HCT116 (cell line): ENCODE results near the gene SPIC. TPM values are rescaled to one million over a fixed set of nuclear protein-coding genes. Genes with fewer than 3 reads are reported as not detected.

Experiments used
- ATAC-seq: fragments of 200-7000 bp; cut with Tn5 transposase; 2 replicates; pipeline ENCODE4 v1.9.1; 2020; ENCODE audit warnings: mild to moderate bottlenecking, moderate library complexity
- BruUV-seq: library from RNA; stranded (reverse); fragments of 400-500 nt; replicated peaks from 2 replicates; lab custom pipeline; 2021; lab: Mats Ljungman, UMichigan
- CTCF ChIA-PET: fragments of 300-600 bp; sonication (Branson Sonifier 250); formaldehyde crosslinking; loops from one replicate; lab custom pipeline; 2021; ENCODE audit warnings: antibody characterized with exemption; lab: Charles Lee
- POLR2A ChIA-PET: fragments of 300-600, 350-600 bp; sonication (Branson Sonifier 250); formaldehyde crosslinking; loops from one replicate; lab custom pipeline; 2021; ENCODE audit warnings: antibody characterized with exemption; lab: Charles Lee
- RAD21 ChIA-PET, 2 experiments: fragments of 300-600 bp; sonication (Branson Sonifier 250); formaldehyde crosslinking; loops; one replicate each; lab custom pipeline; 2023; ENCODE audit warnings: low total read pairs in 2 of 2; ENCODE audit not compliant: uncharacterized antibody in 2 of 2, unreplicated experiment in 2 of 2, low non-redundant PET in 1 of 2; lab: Charles Lee
- DNase-seq: peaks from one replicate; pipeline ENCODE4 v3.0.0-alpha.2; 2010; ENCODE audit warnings: low read depth, low spot score
- H2AFZ ChIP-seq: fragments of 200-600 bp; shearing (Covaris generic), sonication (generic); 2 replicates; pipeline ENCODE4 v1.6.1; 2017; ENCODE audit warnings: low read depth, mixed run types, mixed read lengths, antibody characterized with exemption, low read length; ENCODE audit not compliant: poor library complexity, severe bottlenecking
- H3K27ac ChIP-seq: 2 replicates; pipeline ENCODE4 v1.5.1; 2012; ENCODE audit warnings: low read depth, low read length
- H3K27me3 ChIP-seq: fragments of 200-600 bp; sonication (generic); 2 replicates; pipeline ENCODE4 v1.6.1; 2016; ENCODE audit warnings: mixed run types, low read length, mixed read lengths; ENCODE audit not compliant: insufficient read depth
- H3K36me3 ChIP-seq, 2 experiments: fragments of 200-500 bp in 1 of 2; fragments of 200-600 bp in 1 of 2; sonication (Bioruptor generic) in 1 of 2; sonication (generic) in 1 of 2; 2 replicates each; pipeline versions ENCODE4 v1.5.1 to v1.6.1; 2014 to 2016; ENCODE audit warnings: low read length in 2 of 2, inconsistent platforms in 1 of 2, mixed read lengths in 1 of 2, mixed run types in 1 of 2; ENCODE audit not compliant: insufficient read depth in 2 of 2, control insufficient read depth in 1 of 2
- H3K4me1 ChIP-seq, 2 experiments: fragments of 200-600 bp in 1 of 2; sonication (generic) in 1 of 2; 2 replicates each; pipeline versions ENCODE4 v1.5.1 to v1.6.1; 2012 to 2017; ENCODE audit warnings: low read length in 2 of 2, inconsistent platforms in 1 of 2, mild to moderate bottlenecking in 1 of 2, mixed read lengths in 1 of 2, mixed run types in 1 of 2, moderate library complexity in 1 of 2; ENCODE audit not compliant: insufficient read depth in 2 of 2, control insufficient read depth in 1 of 2
- H3K4me2 ChIP-seq: fragments of 200-600 bp; sonication (generic); 2 replicates; pipeline ENCODE4 v1.6.1; 2017; ENCODE audit warnings: mixed run types, low read length, mixed read lengths
- H3K4me3 ChIP-seq, 2 experiments: fragments of 200-600 bp in 1 of 2; sonication (generic) in 1 of 2; replicated peaks in 1 of 2; 2 replicates each; pipeline ENCODE4 v1.5.1; 2011 to 2016; ENCODE audit warnings: low read length in 2 of 2, control low read depth in 1 of 2, low read depth in 1 of 2, mild to moderate bottlenecking in 1 of 2, mixed read lengths in 1 of 2, mixed run types in 1 of 2
- H3K79me2 ChIP-seq: fragments of 200-600 bp; sonication (generic); 2 replicates; pipeline ENCODE4 v1.6.1; 2017; ENCODE audit warnings: mild to moderate bottlenecking, mixed run types, low read length, moderate library complexity, mixed read lengths; ENCODE audit not compliant: insufficient read depth
- H3K9ac ChIP-seq: fragments of 200-600 bp; sonication (generic); 2 replicates; pipeline ENCODE4 v1.6.1; 2016; ENCODE audit warnings: low read length, mixed read lengths
- H3K9me2 ChIP-seq: fragments of 200-600 bp; sonication (generic), shearing (Covaris generic); 2 replicates; pipeline ENCODE4 v1.6.1; 2017; ENCODE audit warnings: mixed run types, mild to moderate bottlenecking, moderate library complexity; ENCODE audit not compliant: insufficient read depth
- H3K9me3 ChIP-seq, 2 experiments: fragments of 200-500 bp in 1 of 2; fragments of 200-600 bp in 1 of 2; sonication (Bioruptor generic) in 1 of 2; sonication (generic) in 1 of 2; 2 replicates each; pipeline ENCODE4 v1.6.1; 2014 to 2017; ENCODE audit warnings: low read length in 2 of 2, mixed read lengths in 2 of 2, inconsistent platforms in 1 of 2, low read depth in 1 of 2, mild to moderate bottlenecking in 1 of 2, mixed run types in 1 of 2, moderate library complexity in 1 of 2; ENCODE audit not compliant: control insufficient read depth in 1 of 2, insufficient read depth in 1 of 2
- H4K20me1 ChIP-seq: fragments of 200-600 bp; sonication (generic), shearing (Covaris generic); 2 replicates; pipeline ENCODE4 v1.6.1; 2017; ENCODE audit warnings: mixed run types, mild to moderate bottlenecking, moderate library complexity; ENCODE audit not compliant: insufficient read depth
- CBX3 ChIP-seq: IDR thresholded peaks from 2 replicates; pipeline ENCODE4 v1.6.1; 2012; ENCODE audit warnings: low read depth
- CEBPB ChIP-seq: IDR thresholded peaks from 2 replicates; pipeline ENCODE4 v1.6.1; 2012; ENCODE audit warnings: low read depth
- EGR1 ChIP-seq: IDR thresholded peaks from 2 replicates; pipeline ENCODE4 v1.6.1; 2012; ENCODE audit warnings: low read depth
- ELF1 ChIP-seq: IDR thresholded peaks from 2 replicates; pipeline ENCODE4 v1.6.1; 2012; ENCODE audit warnings: low read depth, borderline replicate concordance
- EZH2 ChIP-seq: fragments of 200-600 bp; sonication (generic); IDR thresholded peaks from 2 replicates; pipeline ENCODE4 v1.6.1; 2017; ENCODE audit warnings: antibody characterized with exemption, mixed run types
- EZH2phosphoT487 ChIP-seq: fragments of 200-600 bp; IDR thresholded peaks from 2 replicates; pipeline ENCODE4 v1.6.1; 2018; ENCODE audit warnings: antibody characterized with exemption, borderline replicate concordance
- FOSL1 ChIP-seq: IDR thresholded peaks from 2 replicates; pipeline ENCODE4 v1.6.1; 2012; ENCODE audit warnings: low read depth
- JUND ChIP-seq: IDR thresholded peaks from 2 replicates; pipeline ENCODE4 v1.6.1; 2012
- POLR2A ChIP-seq: IDR thresholded peaks from 2 replicates; pipeline ENCODE4 v1.7.0; 2011; ENCODE audit warnings: borderline replicate concordance; ENCODE audit not compliant: insufficient read depth, insufficient read length; ENCODE audit errors: extremely low read depth
- POLR2AphosphoS5 ChIP-seq: IDR thresholded peaks from 2 replicates; pipeline ENCODE4 v1.6.1; 2011; ENCODE audit warnings: mild to moderate bottlenecking, low read depth, low read length, moderate library complexity
- RAD21 ChIP-seq: IDR thresholded peaks from 2 replicates; pipeline ENCODE4 v1.6.1; 2012; ENCODE audit warnings: low read depth, mild to moderate bottlenecking
- SIN3A ChIP-seq: IDR thresholded peaks from 2 replicates; pipeline ENCODE4 v1.6.1; 2012; ENCODE audit warnings: low read depth
- SP1 ChIP-seq: IDR thresholded peaks from 2 replicates; pipeline ENCODE4 v1.6.1; 2012; ENCODE audit warnings: low read depth
- SRF ChIP-seq: IDR thresholded peaks from 2 replicates; pipeline ENCODE4 v1.6.1; 2012; ENCODE audit warnings: low read depth
- TCF7L2 ChIP-seq: IDR thresholded peaks from 2 replicates; pipeline ENCODE4 v1.7.0; 2011; ENCODE audit warnings: borderline replicate concordance, inconsistent platforms; ENCODE audit not compliant: insufficient read depth, insufficient read length; ENCODE audit errors: extremely low read depth
- YY1 ChIP-seq: IDR thresholded peaks from 2 replicates; pipeline ENCODE4 v1.6.1; 2011; ENCODE audit warnings: low read length, low read depth, moderate library complexity, mild to moderate bottlenecking; ENCODE audit not compliant: insufficient replicate concordance; ENCODE audit errors: extremely low read depth
- ZNF274 ChIP-seq: fragments of 200-500 bp; sonication (Bioruptor generic); IDR thresholded peaks from 2 replicates; pipeline ENCODE4 v1.6.1; 2014; ENCODE audit warnings: mild to moderate bottlenecking, low read depth, low read length, inconsistent platforms
- intact Hi-C: fragments of 100-400 bp; cut with micrococcal nuclease; formaldehyde crosslinking; loops from 2 replicates; pipeline ENCODE4 v1.10.0; 2022
- total RNA-seq: library from RNA; stranded (reverse); gene quantifications from one replicate; pipeline ENCODE4 v1.2.1, GENCODE V29; 2021; ENCODE audit not compliant: unreplicated experiment
- TF ChIP-seq, protein P1 (sequence below), 3 experiments: fragments of 200-600 bp in 1 of 3; sonication (generic) in 1 of 3; IDR thresholded peaks in 2 of 3; conservative IDR thresholded peaks in 1 of 3; 2 replicates each; pipeline ENCODE4 v1.5.1; 2012 to 2017; ENCODE audit warnings: low read depth in 2 of 3, low read length in 2 of 3, antibody characterized with exemption in 1 of 3, borderline replicate concordance in 1 of 3, control low read depth in 1 of 3, mild to moderate bottlenecking in 1 of 3, mixed read lengths in 1 of 3, mixed run types in 1 of 3, moderate library complexity in 1 of 3; ENCODE audit not compliant: insufficient read depth in 1 of 3
- TF ChIP-seq, protein P2 (sequence below): IDR thresholded peaks from 2 replicates; pipeline ENCODE4 v1.6.1; 2012

SPIC gene
- total RNA-seq, 1 experiment from 2014 or later = not detected

DNA sequence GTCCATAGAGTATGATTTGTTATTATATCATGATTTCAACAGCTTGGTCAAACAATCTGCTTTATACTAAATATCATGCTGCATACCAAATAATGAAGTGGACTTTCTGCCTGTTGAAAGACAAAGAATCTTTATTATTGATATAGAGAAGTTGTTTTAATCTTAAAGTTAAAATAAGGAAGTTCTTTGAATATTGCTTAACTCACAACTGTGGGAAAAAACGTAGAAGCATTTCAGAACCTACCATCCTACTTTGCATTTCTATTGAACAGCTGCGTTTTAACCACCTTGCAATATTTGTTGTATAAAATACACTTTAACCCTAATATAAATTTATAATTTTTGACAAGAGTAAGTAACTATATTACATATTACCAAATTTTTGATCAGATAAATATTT, 44.7 kb upstream of the SPIC start:
- no TSS peak for BruUV-seq
- CTCF ChIA-PET = no interaction called here
- RAD21 ChIA-PET = no interaction called here
- Histone ChIP-seq H3K27me3 (no peaks in the 10 kb centered on the region), H3K36me3 (no peaks in the 10 kb centered on the region), H4K20me1 (no peaks in the 10 kb centered on the region), H3K4me2 (no peak overlapping the region), H3K79me2 (no peaks in the 10 kb centered on the region), H3K9me3 (no peaks in the 10 kb centered on the region), H3K9ac (no peak overlapping the region), H3K27ac (no peak overlapping the region), H3K4me3 (no peak overlapping the region), H2AFZ (no peak overlapping the region), H3K4me1 (no peaks in the 10 kb centered on the region), H3K9me2 (no peaks in the 10 kb centered on the region)
- DNase-seq (no peak), ATAC-seq (no peak)
- intact Hi-C loops = no loop called here
- TF ChIP-seq SP1 (no peak), RAD21 (no peak), EZH2phosphoT487 (no peak), POLR2A (no peak), FOSL1 (no peak), POLR2AphosphoS5 (no peak), JUND (no peak), EGR1 (no peak), CBX3 (no peak)
- TF ChIP-seq, protein P1, sequence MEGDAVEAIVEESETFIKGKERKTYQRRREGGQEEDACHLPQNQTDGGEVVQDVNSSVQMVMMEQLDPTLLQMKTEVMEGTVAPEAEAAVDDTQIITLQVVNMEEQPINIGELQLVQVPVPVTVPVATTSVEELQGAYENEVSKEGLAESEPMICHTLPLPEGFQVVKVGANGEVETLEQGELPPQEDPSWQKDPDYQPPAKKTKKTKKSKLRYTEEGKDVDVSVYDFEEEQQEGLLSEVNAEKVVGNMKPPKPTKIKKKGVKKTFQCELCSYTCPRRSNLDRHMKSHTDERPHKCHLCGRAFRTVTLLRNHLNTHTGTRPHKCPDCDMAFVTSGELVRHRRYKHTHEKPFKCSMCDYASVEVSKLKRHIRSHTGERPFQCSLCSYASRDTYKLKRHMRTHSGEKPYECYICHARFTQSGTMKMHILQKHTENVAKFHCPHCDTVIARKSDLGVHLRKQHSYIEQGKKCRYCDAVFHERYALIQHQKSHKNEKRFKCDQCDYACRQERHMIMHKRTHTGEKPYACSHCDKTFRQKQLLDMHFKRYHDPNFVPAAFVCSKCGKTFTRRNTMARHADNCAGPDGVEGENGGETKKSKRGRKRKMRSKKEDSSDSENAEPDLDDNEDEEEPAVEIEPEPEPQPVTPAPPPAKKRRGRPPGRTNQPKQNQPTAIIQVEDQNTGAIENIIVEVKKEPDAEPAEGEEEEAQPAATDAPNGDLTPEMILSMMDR (IDR thresholded peaks at IDR 0.05 in 2 of 3, conservative IDR thresholded peaks at IDR 0.05 in 1 of 3; ENCODE audit: borderline replicate concordance in 1 of 3, insufficient read depth in 1 of 3, low read depth in 2 of 3, low read length in 2 of 3) = no peak
- POLR2A ChIA-PET = no interaction called here

DNA sequence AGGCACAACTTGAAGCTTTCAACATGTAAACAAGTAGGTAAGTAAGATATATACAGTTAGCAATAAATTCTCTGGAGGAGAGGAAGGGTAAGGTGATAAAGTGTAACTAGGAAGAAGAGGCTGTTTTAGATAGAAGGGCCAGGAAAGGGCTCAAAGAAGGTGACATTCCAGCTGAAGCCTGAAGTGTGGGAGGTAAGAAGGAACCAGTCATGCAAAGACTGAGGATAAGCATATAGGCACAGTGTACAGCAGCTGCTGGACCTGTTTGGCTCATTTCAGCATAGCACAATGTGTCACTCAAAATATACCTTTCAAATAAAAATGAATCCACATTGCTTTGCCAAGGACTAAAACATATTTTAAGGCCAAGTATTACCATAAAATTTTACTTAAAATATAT, 39.0 kb upstream of the SPIC start:
- intact Hi-C loops = no loop called here
- RAD21 ChIA-PET = no interaction called here
- no peaks in the 10 kb centered on the region for H3K4me1 ChIP-seq
- no peak overlapping the region for H3K4me3 ChIP-seq
- H3K9me2 ChIP-seq = no peaks in the 10 kb centered on the region
- no peak overlapping the region for H2AFZ ChIP-seq
- no peak overlapping the region for H3K4me2 ChIP-seq
- no peaks in the 10 kb centered on the region for H3K27me3 ChIP-seq
- H4K20me1 ChIP-seq = no peaks in the 10 kb centered on the region
- POLR2A ChIA-PET = no interaction called here
- H3K36me3 ChIP-seq = no peaks in the 10 kb centered on the region
- H3K79me2 ChIP-seq = no peaks in the 10 kb centered on the region
- no peak overlapping the region for H3K9ac ChIP-seq
- no peaks in the 10 kb centered on the region for H3K9me3 ChIP-seq
- no TSS peak for BruUV-seq
- no peak for DNase-seq
- CTCF ChIA-PET = no interaction called here
- ATAC-seq = no peak
- no peak overlapping the region for H3K27ac ChIP-seq
- TF ChIP-seq ELF1 = no peak
- TF ChIP-seq YY1 = no peak
- TF ChIP-seq, protein P1 (IDR thresholded peaks at IDR 0.05 in 2 of 3, conservative IDR thresholded peaks at IDR 0.05 in 1 of 3; ENCODE audit: borderline replicate concordance in 1 of 3, insufficient read depth in 1 of 3, low read depth in 2 of 3, low read length in 2 of 3) = no peak
- no peak for TF ChIP-seq JUND
- TF ChIP-seq EZH2 = no peak
- TF ChIP-seq SIN3A = no peak
- no peak for TF ChIP-seq SP1
- TF ChIP-seq TCF7L2 = no peak
- no peak for TF ChIP-seq CEBPB
- TF ChIP-seq CBX3 = no peak
- no peak for TF ChIP-seq POLR2AphosphoS5
- TF ChIP-seq SRF = no peak
- TF ChIP-seq, protein P2, sequence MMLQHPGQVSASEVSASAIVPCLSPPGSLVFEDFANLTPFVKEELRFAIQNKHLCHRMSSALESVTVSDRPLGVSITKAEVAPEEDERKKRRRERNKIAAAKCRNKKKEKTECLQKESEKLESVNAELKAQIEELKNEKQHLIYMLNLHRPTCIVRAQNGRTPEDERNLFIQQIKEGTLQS = no peak
- no peak for TF ChIP-seq ZNF274
